ENCODE data around the gene ANKRD12.
"Not testable (repeated sequence)": the region's sequence is repeated elsewhere in the genome, so short reads cannot be mapped to it uniquely, and the experiment has no call there.

Gene ANKRD12

GRCh38 chr18:9248661-9249060 is 112.1 kb downstream of the ANKRD12 start:
- no peak overlapping the region for H3K27ac ChIP-seq
- no peak for TF ChIP-seq CTCF (IDR thresholded peaks at IDR 0.05)
- no peak for TF ChIP-seq ZFX (IDR thresholded peaks at IDR 0.05; ENCODE audit: borderline replicate concordance)

GRCh38 chr18:9249254-9249653 is 112.7 kb downstream of the ANKRD12 start:
- no peak overlapping the region for H3K27ac ChIP-seq
- TF ChIP-seq ZFX (IDR thresholded peaks at IDR 0.05; ENCODE audit: borderline replicate concordance): no peak
- TF ChIP-seq CTCF (IDR thresholded peaks at IDR 0.05): no peak

GRCh38 chr18:9259173-9259572 is 122.6 kb downstream of the ANKRD12 start:
- H3K27ac ChIP-seq: no peak overlapping the region
- no peak for TF ChIP-seq CTCF (IDR thresholded peaks at IDR 0.05)
- no peak for TF ChIP-seq ZFX (IDR thresholded peaks at IDR 0.05; ENCODE audit: borderline replicate concordance)

- H3K27ac ChIP-seq: no peak overlapping the region
- no peak for TF ChIP-seq ZFX (IDR thresholded peaks at IDR 0.05; ENCODE audit: borderline replicate concordance)
- TF ChIP-seq CTCF (IDR thresholded peaks at IDR 0.05): no peak
Observed at GRCh38 chr18:9260388-9261380, 124.1 kb downstream of the ANKRD12 start.

GRCh38 chr18:9263264-9263663 is 126.7 kb downstream of the ANKRD12 start:
- TF ChIP-seq CTCF (IDR thresholded peaks at IDR 0.05) (no peak), ZFX (IDR thresholded peaks at IDR 0.05; ENCODE audit: borderline replicate concordance) (no peak)
- no peak overlapping the region for H3K27ac ChIP-seq

- not testable (repeated sequence) for H3K27ac ChIP-seq
Observed at GRCh38 chr18:9264797-9265196, 128.2 kb downstream of the ANKRD12 start.

- TF ChIP-seq CTCF (IDR thresholded peaks at IDR 0.05): no peak
- TF ChIP-seq ZFX (IDR thresholded peaks at IDR 0.05; ENCODE audit: borderline replicate concordance): no peak
- no peak overlapping the region for H3K27ac ChIP-seq
Observed at GRCh38 chr18:9273221-9273620, 136.6 kb downstream of the ANKRD12 start.

All from 22Rv1 (cell line).